Adrenal gland (tissue), 12 donors: ENCODE results near the gene EPHA3. TPM values are rescaled to one million over a fixed set of nuclear protein-coding genes. Genes with fewer than 3 reads are reported as not detected.

Experiments used
- DNase-seq, 7 donors: peaks; one replicate each; pipeline ENCODE4 v3.0.0-alpha.2; 2019 to 2020
- H3K27ac ChIP-seq, 5 donors: fragments of 200-600 bp; sonication (generic) in 4 of 5; 1 replicate in 3 of 5; 2 replicates in 2 of 5; pipeline versions ENCODE4 v1.5.1 to v1.8.0; 2016 to 2020; ENCODE audit warnings: mild to moderate bottlenecking in 1 of 5
- H3K27me3 ChIP-seq: fragments of 200-600 bp; 2 replicates; pipeline ENCODE4 v1.8.0; 2021
- H3K36me3 ChIP-seq, 2 donors: fragments of 200-600 bp; replicated peaks in 1 of 2; 1 replicate in 1 of 2; 2 replicates in 1 of 2; pipeline versions ENCODE4 v1.5.1 to v1.8.0; 2018 to 2022
- H3K4me1 ChIP-seq, 2 donors: fragments of 200-600 bp; replicated peaks in 1 of 2; 1 replicate in 1 of 2; 2 replicates in 1 of 2; pipeline versions ENCODE4 v1.5.1 to v1.8.0; 2018 to 2021
- H3K4me3 ChIP-seq, 4 donors: fragments of 200-600 bp; sonication (generic) in 3 of 4; one replicate each; pipeline ENCODE4 v1.5.1; 2016 to 2018
- H3K9me3 ChIP-seq, 3 donors: fragments of 200-600 bp; sonication (generic) in 1 of 3; replicated peaks in 1 of 3; 1 replicate in 2 of 3; 2 replicates in 1 of 3; pipeline versions ENCODE4 v1.5.1 to v1.8.0; 2016 to 2021
- CTCF ChIP-seq, 6 experiments: fragments of 450-650 bp in 4 of 6; fragments of 200-600 bp in 2 of 6; sonication (generic) in 1 of 6; IDR thresholded peaks; 1 replicate in 5 of 6; 2 replicates in 1 of 6; pipeline versions ENCODE4 v1.5.1 to v1.8.0; 2016 to 2021; ENCODE audit warnings: antibody characterized with exemption in 6 of 6, mild to moderate bottlenecking in 2 of 6, moderate library complexity in 1 of 6
- POLR2A ChIP-seq, 2 donors: fragments of 450-650 bp; IDR thresholded peaks; one replicate each; pipeline ENCODE4 v1.6.1; 2017; ENCODE audit warnings: antibody characterized with exemption in 2 of 2, mild to moderate bottlenecking in 2 of 2, moderate library complexity in 1 of 2
- WGBS, 4 donors: extraction: QIAGEN DNeasy Blood & Tissue Kit in 2 of 4; methylation state at CpG; one replicate each; pipeline versions ENCODE4 v1.1.5 to v1.1.7; 2013 to 2017; 5-methylcytosine and 5-hydroxymethylcytosine counted together
- intact Hi-C, 2 donors: fragments of 100-400 bp; cut with DNase I; formaldehyde crosslinking; loops; one replicate each; pipeline versions ENCODE4 v1.14.1 to v1.15.0; 2022 to 2023
- polyA plus RNA-seq, 3 donors: library from polyadenylated mRNA; stranded (reverse); fragments of 200-250 nt in 2 of 3; fragments of 350-450 nt in 1 of 3; fragmentation: Illumina TruSeq in 1 of 3; extraction: RNeasy Lipid Tissue Mini Kit (QIAGEN cat#74804) in 1 of 3; gene quantifications; one replicate each; pipeline ENCODE4 v1.2.3, GENCODE V29; 2013 to 2014
- total RNA-seq, 9 donors: library from RNA; depleted of rRNA in 4 of 9; stranded (reverse); fragments of >200 nt in 4 of 9; fragments of 120-200 nt in 1 of 9; fragmentation: NEBNext Ultra II Directional in 1 of 9; extraction: Animal tissue kit (Norgen Biotek cat#: 25700) in 1 of 9; gene quantifications; one replicate each; pipeline versions ENCODE4 v1.1.0 to v1.2.4, GENCODE V29; 2013 to 2023
- donor health status: healthy with polysubstance abuse.
- donor health status: Bipolar disorder and iron deficiency.
- donor health status: DM: yes; HTN: yes; CAD: no.
- donor health status: DM: no; HTN: no; CAD: no.
- donor health status: DM: no; HTN: no; CAD: no.
- donor health status: DM: yes; HTN: yes; CAD: no.

EPHA3 gene
- total and polyA plus RNA-seq, 12 donors: 0.17 to 5.1 (median 0.48) TPM

GRCh38 chr3:89238846-89239245, 131.4 kb downstream of the EPHA3 start:
- DNase-seq: no peak
- H3K27me3 ChIP-seq: no peaks in the 10 kb centered on the region
- H3K9me3 ChIP-seq: no peaks in the 10 kb centered on the region
- H3K27ac ChIP-seq: no peak overlapping the region
- H3K4me3 ChIP-seq: no peak overlapping the region
- no peaks in the 10 kb centered on the region for H3K4me1 ChIP-seq
- WGBS, 4 donors: 58 to 74% (median 66%) methylated on average over 2 of the region's 2 CpGs
- H3K36me3 ChIP-seq: no peaks in the 10 kb centered on the region
- no peak for TF ChIP-seq CTCF (IDR thresholded peaks at IDR 0.05)
- no peak for TF ChIP-seq POLR2A (IDR thresholded peaks at IDR 0.05)
- intact Hi-C loops: no loop called here

- Histone ChIP-seq H3K27me3 (no peaks in the 10 kb centered on the region), H3K4me1 (no peaks in the 10 kb centered on the region), H3K4me3 (no peak overlapping the region), H3K27ac (no peak overlapping the region), H3K36me3 (no peaks in the 10 kb centered on the region), H3K9me3 (no peaks in the 10 kb centered on the region)
- no peak for DNase-seq
- no peak for TF ChIP-seq CTCF (IDR thresholded peaks at IDR 0.05)
- no peak for TF ChIP-seq POLR2A (IDR thresholded peaks at IDR 0.05)
- intact Hi-C loops: no loop called here
- WGBS, 4 donors: 33 to 56% (median 39%) methylated on average over 1 of the region's 1 CpG
Measured at GRCh38 chr3:89239774-89240173, 132.4 kb downstream of the EPHA3 start.

GRCh38 chr3:89245612-89246011, 138.2 kb downstream of the EPHA3 start:
- no peaks in the 10 kb centered on the region for H3K9me3 ChIP-seq
- no peaks in the 10 kb centered on the region for H3K36me3 ChIP-seq
- intact Hi-C loops: no loop called here
- H3K27ac ChIP-seq: no peak overlapping the region
- WGBS, 4 donors: 69 to 78% (median 72%) methylated on average over 2 of the region's 2 CpGs
- no peak for TF ChIP-seq POLR2A (IDR thresholded peaks at IDR 0.05)
- TF ChIP-seq CTCF (IDR thresholded peaks at IDR 0.05): no peak
- no peaks in the 10 kb centered on the region for H3K4me1 ChIP-seq
- no peaks in the 10 kb centered on the region for H3K27me3 ChIP-seq
- DNase-seq: no peak
- no peak overlapping the region for H3K4me3 ChIP-seq

GRCh38 chr3:89246326-89246725, 138.9 kb downstream of the EPHA3 start:
- intact Hi-C loops: no loop called here
- TF ChIP-seq CTCF (IDR thresholded peaks at IDR 0.05) (no peak), POLR2A (IDR thresholded peaks at IDR 0.05) (no peak)
- Histone ChIP-seq H3K4me3 (no peak overlapping the region), H3K36me3 (no peaks in the 10 kb centered on the region), H3K27me3 (no peaks in the 10 kb centered on the region), H3K27ac (no peak overlapping the region), H3K9me3 (no peaks in the 10 kb centered on the region), H3K4me1 (no peaks in the 10 kb centered on the region)
- 64 to 94% (median 74%) methylated on average over 1 of the region's 1 CpG for WGBS, 4 donors
- DNase-seq: no peak
